Esophagus mucosa (tissue), 1 donor: ENCODE measurements around the gene ANO7. TPM values are rescaled to one million over a fixed set of nuclear protein-coding genes. Genes with fewer than 3 reads are reported as not detected.
A peak's percentile ranks its signal among the peaks of the same experiment; 100 is the strongest.

ENCODE experiments used
- ATAC-seq: fragments of 200-7000 bp; cut with Tn5 transposase; one replicate; pipeline ENCODE4 v1.9.1; 2020
- total RNA-seq: library from RNA; stranded (reverse); gene quantifications from one replicate; pipeline ENCODE4 v1.2.4, GENCODE V29; 2023
- donor health status: DM: yes; HTN: yes; CAD: no.

The ANO7 gene
- 0.12 TPM for total RNA-seq

- ATAC-seq = peak; percentile 26
Observed at GRCh38 chr2:241188361-241189092, at the start of gene ANO7. Gene ANO7 (plus strand): TSS chr2:241188677. CDS start chr2:241190064, 1,387 bp downstream.

GRCh38 chr2:241139531-241140444 is 48.7 kb upstream of the ANO7 start:
- ATAC-seq = no peak

GRCh38 chr2:241140445-241140840 is 48.0 kb upstream of the ANO7 start:
- ATAC-seq = no peak

GRCh38 chr2:241141214-241141770 is 47.2 kb upstream of the ANO7 start:
- no peak for ATAC-seq

GRCh38 chr2:241142063-241142462 is 46.4 kb upstream of the ANO7 start:
- ATAC-seq = no peak

GRCh38 chr2:241142593-241142992 is 45.9 kb upstream of the ANO7 start:
- ATAC-seq = no peak

GRCh38 chr2:241146286-241146685 is 42.2 kb upstream of the ANO7 start:
- no peak for ATAC-seq

- ATAC-seq = no peak
Observed at GRCh38 chr2:241147336-241147735, 41.1 kb upstream of the ANO7 start.

GRCh38 chr2:241148239-241148638 is 40.2 kb upstream of the ANO7 start:
- ATAC-seq = no peak

- ATAC-seq = peak; percentile 94
Observed at GRCh38 chr2:241148891-241149674, 39.4 kb upstream of the ANO7 start, which contains the start of gene PASK. Gene PASK (minus strand): TSS chr2:241149472. CDS start chr2:241143032, 6,440 bp downstream.

GRCh38 chr2:241149675-241149924 is 38.9 kb upstream of the ANO7 start:
- ATAC-seq = no peak

GRCh38 chr2:241149925-241150659 is 38.4 kb upstream of the ANO7 start, which contains the start of gene PPP1R7:
Gene PPP1R7 (plus strand): TSS chr2:241150467. CDS start chr2:241150496, 29 bp downstream.
- ATAC-seq = peak; percentile 95

- ATAC-seq = peak; percentile 10
Observed at GRCh38 chr2:241150660-241151530, 37.6 kb upstream of the ANO7 start.

GRCh38 chr2:241151934-241152660 is 36.4 kb upstream of the ANO7 start:
- ATAC-seq = no peak

- no peak for ATAC-seq
Observed at GRCh38 chr2:241153616-241154015, 34.9 kb upstream of the ANO7 start.

GRCh38 chr2:241154915-241155314 is 33.6 kb upstream of the ANO7 start:
- ATAC-seq = no peak

- ATAC-seq = no peak
Observed at GRCh38 chr2:241155936-241156335, 32.5 kb upstream of the ANO7 start.

GRCh38 chr2:241156971-241157441 is 31.5 kb upstream of the ANO7 start:
- no peak for ATAC-seq

- ATAC-seq = no peak
Observed at GRCh38 chr2:241157841-241158545, 30.5 kb upstream of the ANO7 start.
